NT2/D1 (cell line): Measurements from ENCODE around the gene VAV1.

Experiments
- DNase-seq: peaks from one replicate; pipeline ENCODE4 v3.0.0-alpha.2; 2011; ENCODE audit warnings: low read depth, low spot score
- H3K27me3 ChIP-seq: 2 replicates; pipeline ENCODE4 v1.6.0; 2011; ENCODE audit warnings: mild to moderate bottlenecking; ENCODE audit not compliant: insufficient read length, insufficient read depth
- H3K36me3 ChIP-seq: 2 replicates; pipeline ENCODE4 v1.6.1; 2011; ENCODE audit warnings: mild to moderate bottlenecking, low read length, mixed read lengths; ENCODE audit not compliant: insufficient read depth, insufficient read length
- H3K4me1 ChIP-seq: 2 replicates; pipeline ENCODE4 v1.5.1; 2011; ENCODE audit not compliant: insufficient read depth, insufficient read length
- H3K4me3 ChIP-seq: 2 replicates; pipeline ENCODE4 v1.5.1; 2011; ENCODE audit warnings: low read depth; ENCODE audit not compliant: insufficient read length
- H3K9ac ChIP-seq: 2 replicates; pipeline ENCODE4 v1.6.0; 2011; ENCODE audit warnings: low read depth; ENCODE audit not compliant: insufficient read length
- H3K9me3 ChIP-seq: 2 replicates; pipeline ENCODE4 v1.5.1; 2011; ENCODE audit warnings: mild to moderate bottlenecking, low read length; ENCODE audit not compliant: insufficient read depth
- SUZ12 ChIP-seq: IDR thresholded peaks from 2 replicates; pipeline ENCODE4 v1.6.1; 2011; ENCODE audit not compliant: insufficient read length, insufficient read depth; ENCODE audit errors: extremely low read depth
- YY1 ChIP-seq: IDR thresholded peaks from 2 replicates; pipeline ENCODE4 v1.6.1; 2011; ENCODE audit not compliant: insufficient read length, insufficient read depth
- ZNF274 ChIP-seq: IDR thresholded peaks from 2 replicates; pipeline ENCODE4 v1.6.1; 2011; ENCODE audit warnings: mild to moderate bottlenecking, low read depth, low read length

The VAV1 gene

DNA sequence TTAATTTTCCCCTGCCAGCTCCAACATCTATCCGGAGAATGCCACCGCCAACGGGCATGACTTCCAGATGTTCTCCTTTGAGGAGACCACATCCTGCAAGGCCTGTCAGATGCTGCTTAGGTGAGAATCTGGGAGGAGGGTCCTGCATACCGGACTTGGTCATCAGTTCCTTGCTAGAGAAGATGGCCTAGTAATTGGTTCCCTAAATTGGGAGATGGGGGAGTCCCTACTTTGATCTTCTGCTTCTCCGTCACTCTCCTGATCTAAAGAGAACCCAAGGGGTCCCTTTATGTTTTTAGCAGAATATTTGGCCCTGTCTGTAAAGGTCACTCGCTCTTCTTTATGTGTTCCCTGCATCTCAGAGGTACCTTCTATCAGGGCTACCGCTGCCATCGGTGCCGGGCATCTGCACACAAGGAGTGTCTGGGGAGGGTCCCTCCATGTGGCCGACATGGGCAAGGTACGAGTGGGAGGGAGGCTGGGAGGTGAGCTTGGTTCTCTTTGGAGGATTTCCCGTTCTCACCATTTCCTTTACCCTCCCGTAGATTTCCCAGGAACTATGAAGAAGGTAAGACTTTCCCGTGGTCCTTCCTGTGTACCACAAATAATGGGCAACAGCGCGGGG, 60.8 kb downstream of the VAV1 start:
- Histone ChIP-seq H3K4me3 (no peak overlapping the region), H3K9me3 (peaks cover 6% of the 10 kb centered on the region; the same call in 1 of the 2 replicates), H3K4me1 (no peaks in the 10 kb centered on the region), H3K36me3 (no peaks in the 10 kb centered on the region), H3K9ac (no peak overlapping the region), H3K27me3 (peaks cover 21% of the 10 kb centered on the region)
- TF ChIP-seq YY1, result no peak
- DNase-seq, result no peak

- Histone ChIP-seq H3K9me3 (no peaks in the 10 kb centered on the region), H3K36me3 (no peaks in the 10 kb centered on the region), H3K4me1 (no peaks in the 10 kb centered on the region), H3K27me3 (peaks cover 21% of the 10 kb centered on the region), H3K9ac (no peak overlapping the region), H3K4me3 (no peak overlapping the region)
- TF ChIP-seq SUZ12 (no peak), ZNF274 (no peak), YY1 (no peak)
- DNase-seq, result no peak
These were observed 61.9 kb downstream of the VAV1 start for GRCh38 chr19:6834433-6834832.

DNA sequence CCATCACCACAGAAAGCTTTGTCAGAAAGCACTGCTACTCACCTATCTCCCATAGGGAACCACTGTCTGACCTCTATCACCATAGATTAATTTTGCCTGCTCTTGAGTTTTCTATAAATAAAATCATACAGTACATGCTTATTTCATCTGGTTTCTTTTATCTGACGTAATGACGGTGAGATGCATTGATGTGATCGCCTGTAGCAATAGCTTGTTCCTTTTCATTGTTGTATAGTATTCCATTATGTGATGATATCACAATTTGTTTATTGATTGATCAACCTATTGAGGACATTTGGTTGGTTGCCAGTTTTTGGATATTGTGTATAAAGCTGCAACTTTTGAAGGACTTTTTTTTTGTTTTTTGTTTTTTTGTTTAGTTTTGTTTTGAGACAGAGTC, 63.0 kb downstream of the VAV1 start:
- no peak for DNase-seq
- Histone ChIP-seq H3K4me1 (no peaks in the 10 kb centered on the region), H3K36me3 (no peaks in the 10 kb centered on the region), H3K9ac (no peak overlapping the region), H3K27me3 (peaks cover 21% of the 10 kb centered on the region), H3K4me3 (no peak overlapping the region), H3K9me3 (no peaks in the 10 kb centered on the region)
- TF ChIP-seq YY1 (no peak), SUZ12 (no peak), ZNF274 (no peak)

DNA sequence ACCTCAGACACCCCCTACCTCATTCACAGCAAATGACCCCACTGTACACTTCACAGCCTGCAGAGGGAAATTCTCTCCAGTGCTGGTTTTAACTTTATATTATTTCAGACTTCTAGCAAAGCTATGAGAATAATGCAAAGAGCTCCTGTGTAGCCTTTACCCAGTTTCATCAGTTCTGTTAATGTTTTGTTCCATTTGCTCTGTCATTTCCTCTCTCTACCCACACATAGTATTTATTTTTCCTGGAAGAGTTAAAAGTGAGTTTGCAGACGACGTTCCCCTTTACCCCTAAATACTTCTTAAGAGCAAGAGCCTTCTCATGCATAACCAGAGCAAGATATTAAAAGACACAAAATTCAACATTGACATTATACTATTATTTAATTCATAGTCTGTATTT, 65.0 kb downstream of the VAV1 start:
- Histone ChIP-seq H3K4me3 (no peak overlapping the region), H3K36me3 (no peaks in the 10 kb centered on the region), H3K9ac (no peak overlapping the region), H3K27me3 (peaks cover 12% of the 10 kb centered on the region), H3K4me1 (no peaks in the 10 kb centered on the region), H3K9me3 (no peaks in the 10 kb centered on the region)
- DNase-seq, result no peak
- TF ChIP-seq SUZ12, result no peak
- TF ChIP-seq YY1, result no peak
- TF ChIP-seq ZNF274, result no peak

DNA sequence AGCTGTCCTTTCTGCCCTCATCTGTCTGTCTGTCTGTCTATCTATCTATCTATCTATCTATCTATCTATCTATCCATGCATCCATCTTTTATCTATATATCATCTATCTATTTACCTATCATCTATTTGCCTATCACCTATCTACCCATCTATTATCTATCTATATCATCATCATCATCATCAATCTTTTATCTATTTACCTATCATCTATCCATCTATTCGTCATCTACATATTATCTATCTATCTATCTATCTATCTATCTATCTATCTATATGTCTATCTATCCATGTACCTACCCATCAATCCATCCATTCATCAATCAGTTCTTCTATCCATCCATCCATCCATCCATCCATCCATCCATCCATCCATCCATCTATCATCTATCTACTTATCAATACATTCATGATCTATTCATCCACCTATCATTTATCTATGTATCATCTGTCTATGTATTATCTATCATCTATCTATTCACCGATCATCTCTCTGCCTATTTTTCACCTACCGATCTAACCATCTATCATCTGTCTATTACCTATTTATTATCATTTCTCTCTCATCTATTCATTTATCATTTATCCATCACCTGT, 65.7 kb downstream of the VAV1 start:
- H3K4me1 ChIP-seq, result no peaks in the 10 kb centered on the region
- TF ChIP-seq YY1 (no peak), SUZ12 (no peak), ZNF274 (no peak)
- no peak overlapping the region for H3K9ac ChIP-seq
- H3K36me3 ChIP-seq, result no peaks in the 10 kb centered on the region
- no peaks in the 10 kb centered on the region for H3K9me3 ChIP-seq
- peaks cover 7% of the 10 kb centered on the region for H3K27me3 ChIP-seq
- DNase-seq, result no peak
- no peak overlapping the region for H3K4me3 ChIP-seq

GRCh38 chr19:6842871-6843607, 70.5 kb downstream of the VAV1 start:
- no peaks in the 10 kb centered on the region for H3K9me3 ChIP-seq
- H3K4me3 ChIP-seq, result no peak overlapping the region
- H3K36me3 ChIP-seq, result no peaks in the 10 kb centered on the region
- no peaks in the 10 kb centered on the region for H3K4me1 ChIP-seq
- no peaks in the 10 kb centered on the region for H3K27me3 ChIP-seq
- no peak for DNase-seq
- no peak overlapping the region for H3K9ac ChIP-seq
- TF ChIP-seq YY1 (no peak), ZNF274 (no peak), SUZ12 (no peak)

- Histone ChIP-seq H3K27me3 (no peaks in the 10 kb centered on the region), H3K9me3 (no peaks in the 10 kb centered on the region), H3K9ac (no peak overlapping the region), H3K4me3 (no peak overlapping the region), H3K4me1 (no peaks in the 10 kb centered on the region), H3K36me3 (no peaks in the 10 kb centered on the region)
- DNase-seq, result no peak
- no peak for TF ChIP-seq SUZ12
- no peak for TF ChIP-seq YY1
- no peak for TF ChIP-seq ZNF274
These were observed 75.3 kb downstream of the VAV1 start for GRCh38 chr19:6847828-6848200.
